Panc1 (cell line): Measurements from ENCODE around the gene CEMIP. TPM values are rescaled to one million over a fixed set of nuclear protein-coding genes. Genes with fewer than 3 reads are reported as not detected.

Experiments used
- ATAC-seq: fragments of 200-7000 bp; cut with Tn5 transposase; 2 replicates; pipeline ENCODE4 v1.9.1; 2020; ENCODE audit warnings: mild to moderate bottlenecking, moderate library complexity
- BruUV-seq: library from RNA; stranded (reverse); fragments of 400-500 nt; replicated peaks from 2 replicates; lab custom pipeline; 2021; lab: Mats Ljungman, UMichigan
- CTCF ChIA-PET: fragments of 300-600 bp; sonication (Branson Sonifier 250); formaldehyde crosslinking; loops from one replicate; lab custom pipeline; 2022; ENCODE audit warnings: antibody characterized with exemption; lab: Charles Lee
- POLR2A ChIA-PET: fragments of 300-600 bp; sonication (Branson Sonifier 250); formaldehyde crosslinking; loops from one replicate; lab custom pipeline; 2022; ENCODE audit warnings: antibody characterized with exemption; lab: Charles Lee
- DNase-seq: peaks from one replicate; pipeline ENCODE4 v3.0.0-alpha.2; 2010; ENCODE audit warnings: low read depth, low spot score
- H3K27ac ChIP-seq: 2 replicates; pipeline ENCODE4 v1.5.1; 2011; ENCODE audit warnings: mild to moderate bottlenecking, low read length, inconsistent platforms
- H3K27me3 ChIP-seq: fragments of 200-500 bp; sonication (Bioruptor generic); 2 replicates; pipeline ENCODE4 v1.6.0; 2014; ENCODE audit warnings: low read length, inconsistent platforms; ENCODE audit not compliant: control insufficient read depth, insufficient read depth
- H3K36me3 ChIP-seq: fragments of 200-500 bp; sonication (Bioruptor generic); 2 replicates; pipeline ENCODE4 v1.5.1; 2014; ENCODE audit warnings: inconsistent platforms, mild to moderate bottlenecking, low read length, moderate library complexity; ENCODE audit not compliant: control insufficient read depth, insufficient read depth
- H3K4me1 ChIP-seq: 2 replicates; pipeline ENCODE4 v1.5.1; 2011; ENCODE audit warnings: inconsistent platforms, mild to moderate bottlenecking, low read length, moderate library complexity; ENCODE audit not compliant: control insufficient read depth, insufficient read depth
- H3K4me3 ChIP-seq, 2 experiments: 2 replicates each; pipeline ENCODE4 v1.5.1; 2011 to 2012; ENCODE audit warnings: low read depth in 2 of 2, low read length in 2 of 2, mild to moderate bottlenecking in 2 of 2, inconsistent platforms in 1 of 2, moderate library complexity in 1 of 2
- H3K9me3 ChIP-seq: fragments of 200-500 bp; sonication (Bioruptor generic); 2 replicates; pipeline ENCODE4 v1.5.1; 2014; ENCODE audit warnings: low read depth, mild to moderate bottlenecking, inconsistent platforms, low read length, moderate library complexity; ENCODE audit not compliant: control insufficient read depth, insufficient read depth
- POLR2AphosphoS5 ChIP-seq: IDR thresholded peaks from 2 replicates; pipeline ENCODE4 v1.6.1; 2012; ENCODE audit warnings: mild to moderate bottlenecking, low read depth, low read length, moderate library complexity
- SIN3A ChIP-seq: IDR thresholded peaks from 2 replicates; pipeline ENCODE4 v1.6.1; 2012; ENCODE audit warnings: low read depth, mild to moderate bottlenecking, low read length, moderate library complexity, borderline replicate concordance; ENCODE audit not compliant: insufficient read depth
- TCF7L2 ChIP-seq: IDR thresholded peaks from 2 replicates; pipeline ENCODE4 v1.6.1; 2011; ENCODE audit warnings: mild to moderate bottlenecking, low read depth, low read length, inconsistent platforms
- in situ Hi-C: cut with HindIII; loops from 2 replicates; pipeline ENCODE4 v1.10.0; 2016; ENCODE audit warnings: low sequenced_read_pairs, low pct_unique_long_range_greater_than_20kb
- intact Hi-C: fragments of 100-400 bp; cut with micrococcal nuclease; formaldehyde crosslinking; loops from one replicate; pipeline ENCODE4 v1.10.0; 2022; ENCODE audit not compliant: unreplicated experiment
- total RNA-seq: library from RNA; stranded (reverse); gene quantifications from one replicate; pipeline ENCODE4 v1.2.1, GENCODE V29; 2021; ENCODE audit not compliant: unreplicated experiment
- TF ChIP-seq, protein P1 (sequence below): fragments of 450-650 bp; IDR thresholded peaks from 2 replicates; pipeline ENCODE4 v1.5.1; 2017; ENCODE audit warnings: mild to moderate bottlenecking
- TF ChIP-seq, protein P2 (sequence below), 2 experiments: IDR thresholded peaks; 2 replicates each; pipeline ENCODE4 v1.6.1; 2011 to 2012; ENCODE audit warnings: low read depth in 2 of 2, control low read depth in 1 of 2, low read length in 1 of 2, mild to moderate bottlenecking in 1 of 2, moderate library complexity in 1 of 2; ENCODE audit not compliant: insufficient read depth in 1 of 2

Gene CEMIP
- total RNA-seq, 1 experiment from 2014 or later = 0.46 TPM

DNA sequence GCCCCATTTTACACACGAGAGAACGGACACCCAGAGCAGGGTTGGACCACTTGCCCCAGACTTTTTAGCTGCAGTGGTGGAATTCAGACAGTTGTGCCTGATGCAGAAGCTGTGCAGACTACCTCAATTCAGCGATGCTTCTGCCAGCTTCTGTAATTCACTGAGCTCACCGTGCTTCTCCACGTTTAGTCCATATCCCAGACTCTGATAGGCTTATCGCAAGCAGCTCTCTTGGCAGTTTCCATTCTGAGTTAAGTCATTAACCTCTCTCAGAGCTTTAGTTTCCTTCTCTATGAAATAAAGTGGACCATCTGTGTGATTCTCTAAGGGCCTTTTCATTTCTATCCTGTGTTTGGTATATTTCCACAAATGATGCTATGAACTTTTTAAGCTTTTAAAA, 47.0 kb upstream of the CEMIP start:
- ChIA-PET POLR2A (no interaction called here), CTCF (no interaction called here)
- Histone ChIP-seq H3K4me3 (no peak overlapping the region), H3K9me3 (no peaks in the 10 kb centered on the region), H3K36me3 (no peaks in the 10 kb centered on the region), H3K4me1 (no peaks in the 10 kb centered on the region), H3K27me3 (no peaks in the 10 kb centered on the region), H3K27ac (no peak overlapping the region)
- no TSS peak for BruUV-seq
- intact Hi-C loops = no loop called here
- in situ Hi-C loops = no loop called here
- DNase-seq (no peak), ATAC-seq (no peak)
- TF ChIP-seq, protein P1, sequence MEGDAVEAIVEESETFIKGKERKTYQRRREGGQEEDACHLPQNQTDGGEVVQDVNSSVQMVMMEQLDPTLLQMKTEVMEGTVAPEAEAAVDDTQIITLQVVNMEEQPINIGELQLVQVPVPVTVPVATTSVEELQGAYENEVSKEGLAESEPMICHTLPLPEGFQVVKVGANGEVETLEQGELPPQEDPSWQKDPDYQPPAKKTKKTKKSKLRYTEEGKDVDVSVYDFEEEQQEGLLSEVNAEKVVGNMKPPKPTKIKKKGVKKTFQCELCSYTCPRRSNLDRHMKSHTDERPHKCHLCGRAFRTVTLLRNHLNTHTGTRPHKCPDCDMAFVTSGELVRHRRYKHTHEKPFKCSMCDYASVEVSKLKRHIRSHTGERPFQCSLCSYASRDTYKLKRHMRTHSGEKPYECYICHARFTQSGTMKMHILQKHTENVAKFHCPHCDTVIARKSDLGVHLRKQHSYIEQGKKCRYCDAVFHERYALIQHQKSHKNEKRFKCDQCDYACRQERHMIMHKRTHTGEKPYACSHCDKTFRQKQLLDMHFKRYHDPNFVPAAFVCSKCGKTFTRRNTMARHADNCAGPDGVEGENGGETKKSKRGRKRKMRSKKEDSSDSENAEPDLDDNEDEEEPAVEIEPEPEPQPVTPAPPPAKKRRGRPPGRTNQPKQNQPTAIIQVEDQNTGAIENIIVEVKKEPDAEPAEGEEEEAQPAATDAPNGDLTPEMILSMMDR = no peak
- TF ChIP-seq TCF7L2 (no peak), POLR2AphosphoS5 (no peak), SIN3A (no peak)
- TF ChIP-seq, protein P2, sequence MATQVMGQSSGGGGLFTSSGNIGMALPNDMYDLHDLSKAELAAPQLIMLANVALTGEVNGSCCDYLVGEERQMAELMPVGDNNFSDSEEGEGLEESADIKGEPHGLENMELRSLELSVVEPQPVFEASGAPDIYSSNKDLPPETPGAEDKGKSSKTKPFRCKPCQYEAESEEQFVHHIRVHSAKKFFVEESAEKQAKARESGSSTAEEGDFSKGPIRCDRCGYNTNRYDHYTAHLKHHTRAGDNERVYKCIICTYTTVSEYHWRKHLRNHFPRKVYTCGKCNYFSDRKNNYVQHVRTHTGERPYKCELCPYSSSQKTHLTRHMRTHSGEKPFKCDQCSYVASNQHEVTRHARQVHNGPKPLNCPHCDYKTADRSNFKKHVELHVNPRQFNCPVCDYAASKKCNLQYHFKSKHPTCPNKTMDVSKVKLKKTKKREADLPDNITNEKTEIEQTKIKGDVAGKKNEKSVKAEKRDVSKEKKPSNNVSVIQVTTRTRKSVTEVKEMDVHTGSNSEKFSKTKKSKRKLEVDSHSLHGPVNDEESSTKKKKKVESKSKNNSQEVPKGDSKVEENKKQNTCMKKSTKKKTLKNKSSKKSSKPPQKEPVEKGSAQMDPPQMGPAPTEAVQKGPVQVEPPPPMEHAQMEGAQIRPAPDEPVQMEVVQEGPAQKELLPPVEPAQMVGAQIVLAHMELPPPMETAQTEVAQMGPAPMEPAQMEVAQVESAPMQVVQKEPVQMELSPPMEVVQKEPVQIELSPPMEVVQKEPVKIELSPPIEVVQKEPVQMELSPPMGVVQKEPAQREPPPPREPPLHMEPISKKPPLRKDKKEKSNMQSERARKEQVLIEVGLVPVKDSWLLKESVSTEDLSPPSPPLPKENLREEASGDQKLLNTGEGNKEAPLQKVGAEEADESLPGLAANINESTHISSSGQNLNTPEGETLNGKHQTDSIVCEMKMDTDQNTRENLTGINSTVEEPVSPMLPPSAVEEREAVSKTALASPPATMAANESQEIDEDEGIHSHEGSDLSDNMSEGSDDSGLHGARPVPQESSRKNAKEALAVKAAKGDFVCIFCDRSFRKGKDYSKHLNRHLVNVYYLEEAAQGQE (IDR thresholded peaks at IDR 0.05; ENCODE audit: insufficient read depth in 1 of 2, low read depth in 2 of 2, low read length in 1 of 2) = no peak

DNA sequence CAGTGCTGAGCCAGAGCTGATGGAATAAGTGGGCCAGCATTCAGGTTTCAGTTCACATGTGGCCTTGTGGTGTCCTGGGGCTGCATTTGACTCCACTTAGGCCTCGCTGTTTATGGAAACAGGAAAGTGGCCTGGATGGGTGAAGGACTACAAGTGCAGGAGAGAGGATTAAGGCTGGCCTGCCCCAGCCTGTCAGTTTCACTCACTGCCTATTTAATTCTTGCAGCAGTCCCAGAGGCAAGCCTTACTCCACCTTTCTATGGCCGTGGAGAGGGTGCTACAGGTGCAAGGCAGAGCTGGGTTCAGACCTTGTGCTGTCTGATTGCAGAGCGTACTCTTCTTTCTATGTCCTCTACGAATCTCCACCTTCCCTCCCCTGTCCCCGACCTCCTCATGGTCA, 46.4 kb upstream of the CEMIP start:
- H3K4me1 ChIP-seq = no peaks in the 10 kb centered on the region
- H3K9me3 ChIP-seq = no peaks in the 10 kb centered on the region
- TF ChIP-seq POLR2AphosphoS5 (no peak), TCF7L2 (no peak), SIN3A (no peak)
- TF ChIP-seq, protein P2 (IDR thresholded peaks at IDR 0.05; ENCODE audit: insufficient read depth in 1 of 2, low read depth in 2 of 2, low read length in 1 of 2) = no peak
- TF ChIP-seq, protein P1 = no peak
- no peaks in the 10 kb centered on the region for H3K36me3 ChIP-seq
- H3K27ac ChIP-seq = no peak overlapping the region
- H3K4me3 ChIP-seq = no peak overlapping the region
- POLR2A ChIA-PET = no interaction called here
- in situ Hi-C loops = no loop called here
- intact Hi-C loops = no loop called here
- no peaks in the 10 kb centered on the region for H3K27me3 ChIP-seq
- DNase-seq (no peak), ATAC-seq (no peak)
- no TSS peak for BruUV-seq
- CTCF ChIA-PET = no interaction called here
